Neural progenitor cell (in vitro differentiated cells): ENCODE data around the gene SYT3.

Experiments
- CTCF ChIP-seq: fragments of 200-600 bp; sonication (generic); IDR thresholded peaks from 2 replicates; pipeline ENCODE4 v1.5.1; 2017; ENCODE audit warnings: antibody characterized with exemption, mild to moderate bottlenecking
- EZH2 ChIP-seq: fragments of 200-600 bp; sonication (generic); IDR thresholded peaks from 2 replicates; pipeline ENCODE4 v1.6.1; 2017; ENCODE audit warnings: antibody characterized with exemption, mild to moderate bottlenecking, moderate library complexity
- EZH2phosphoT487 ChIP-seq: fragments of 200-600 bp; sonication (generic); IDR thresholded peaks from 2 replicates; pipeline ENCODE4 v1.6.1; 2017; ENCODE audit warnings: antibody characterized with exemption

GRCh38 chr19:50657712-50658440 is 18.2 kb upstream of the SYT3 start:
- TF ChIP-seq CTCF, result no peak
- TF ChIP-seq EZH2phosphoT487, result no peak
- TF ChIP-seq EZH2, result no peak
